Hepatocyte (in vitro differentiated cells): ENCODE data around the gene PEDS1. TPM values are rescaled to one million over a fixed set of nuclear protein-coding genes. Genes with fewer than 3 reads are reported as not detected.

Experiments used
- DNase-seq: peaks from one replicate; pipeline ENCODE4 v3.0.0-alpha.2; 2016; ENCODE audit warnings: low spot score
- H2AFZ ChIP-seq: fragments of 200-600 bp; sonication (generic); 2 replicates; pipeline ENCODE4 v1.6.0; 2016; ENCODE audit warnings: antibody characterized with exemption, mild to moderate bottlenecking
- H3K27ac ChIP-seq: fragments of 200-600 bp; sonication (generic); 2 replicates; pipeline ENCODE4 v1.5.1; 2016; ENCODE audit warnings: mild to moderate bottlenecking
- H3K27me3 ChIP-seq: fragments of 200-600 bp; sonication (generic); 2 replicates; pipeline ENCODE4 v1.6.1; 2016
- H3K36me3 ChIP-seq: fragments of 200-600 bp; sonication (generic); replicated peaks from 2 replicates; pipeline ENCODE4 v1.5.1; 2016; ENCODE audit warnings: low read depth; ENCODE audit not compliant: insufficient read depth
- H3K4me1 ChIP-seq: fragments of 200-600 bp; sonication (generic); 2 replicates; pipeline ENCODE4 v1.5.1; 2016; ENCODE audit warnings: mild to moderate bottlenecking, moderate library complexity; ENCODE audit not compliant: insufficient read depth
- H3K4me2 ChIP-seq: fragments of 200-600 bp; sonication (generic); 2 replicates; pipeline ENCODE4 v1.6.0; 2016
- H3K4me3 ChIP-seq: fragments of 200-600 bp; sonication (generic); 2 replicates; pipeline ENCODE4 v1.5.1; 2016; ENCODE audit warnings: mild to moderate bottlenecking
- H3K79me2 ChIP-seq: fragments of 200-600 bp; sonication (generic); 2 replicates; pipeline ENCODE4 v1.6.0; 2017; ENCODE audit warnings: mild to moderate bottlenecking
- H3K9me2 ChIP-seq: fragments of 200-600 bp; sonication (generic); replicated peaks from 2 replicates; pipeline ENCODE4 v1.6.0; 2017; ENCODE audit warnings: mild to moderate bottlenecking; ENCODE audit not compliant: insufficient read depth
- H3K9me3 ChIP-seq: fragments of 200-600 bp; sonication (generic); 2 replicates; pipeline ENCODE4 v1.5.1; 2016; ENCODE audit warnings: low read depth, mild to moderate bottlenecking
- H4K20me1 ChIP-seq: fragments of 200-600 bp; sonication (generic); 2 replicates; pipeline ENCODE4 v1.6.0; 2016; ENCODE audit warnings: mild to moderate bottlenecking; ENCODE audit not compliant: insufficient read depth, poor library complexity, severe bottlenecking
- CTCF ChIP-seq: fragments of 200-600 bp; sonication (generic); IDR thresholded peaks from 2 replicates; pipeline ENCODE4 v1.5.1; 2016; ENCODE audit warnings: antibody characterized with exemption, mild to moderate bottlenecking; ENCODE audit not compliant: poor library complexity
- EZH2 ChIP-seq: fragments of 200-600 bp; sonication (generic); IDR thresholded peaks from 2 replicates; pipeline ENCODE4 v1.6.1; 2016; ENCODE audit warnings: antibody characterized with exemption, mild to moderate bottlenecking, borderline replicate concordance
- EZH2phosphoT487 ChIP-seq: fragments of 200-600 bp; sonication (generic); IDR thresholded peaks from one replicate; pipeline ENCODE4 v1.6.1; 2018; ENCODE audit warnings: antibody characterized with exemption, mild to moderate bottlenecking, low read depth, moderate library complexity; ENCODE audit not compliant: unreplicated experiment, severe bottlenecking
- WGBS: methylation state at CpG from one replicate; pipeline ENCODE4 v1.1.6; 2016; ENCODE audit warnings: low lambda C conversion rate; ENCODE audit errors: missing lambda C conversion rate; 5-methylcytosine and 5-hydroxymethylcytosine counted together
- polyA plus RNA-seq: library from polyadenylated mRNA; unstranded; fragments of >200 nt; fragmentation: Nextera tagmentation; extraction: Ambion mirVana; gene quantifications from 2 replicates; pipeline ENCODE4 v1.2.1, GENCODE V29; 2016
- total RNA-seq: library from RNA; depleted of rRNA; stranded (reverse); fragments of >200 nt; gene quantifications from 2 replicates; pipeline ENCODE4 v1.2.3, GENCODE V29; 2014

The PEDS1 gene
- total and polyA plus RNA-seq, 2 experiments from 2014 or later = 24.5 to 46.2 TPM

GRCh38 chr20:50199703-50200102, 46.2 kb upstream of the PEDS1 start:
- Histone ChIP-seq H3K9me3 (no peaks in the 10 kb centered on the region), H2AFZ (no peak overlapping the region), H4K20me1 (peaks cover 8% of the 10 kb centered on the region), H3K4me3 (no peak overlapping the region), H3K27me3 (no peaks in the 10 kb centered on the region), H3K4me2 (no peak overlapping the region), H3K4me1 (peaks cover 2% of the 10 kb centered on the region), H3K36me3 (no peaks in the 10 kb centered on the region), H3K27ac (no peak overlapping the region), H3K79me2 (peaks cover 6% of the 10 kb centered on the region), H3K9me2 (no peaks in the 10 kb centered on the region)
- no peak for DNase-seq
- WGBS = 84% methylated on average over 4 of the region's 4 CpGs
- TF ChIP-seq EZH2phosphoT487 (no peak), EZH2 (no peak), CTCF (no peak)

- no peak for TF ChIP-seq EZH2phosphoT487
- TF ChIP-seq CTCF = no peak
- Histone ChIP-seq H3K4me3 (no peak overlapping the region), H3K4me2 (no peak overlapping the region), H3K27ac (no peak overlapping the region), H3K27me3 (no peaks in the 10 kb centered on the region), H3K9me3 (no peaks in the 10 kb centered on the region), H3K9me2 (no peaks in the 10 kb centered on the region), H3K36me3 (no peaks in the 10 kb centered on the region), H3K79me2 (peaks cover 16% of the 10 kb centered on the region), H4K20me1 (peaks cover 17% of the 10 kb centered on the region), H3K4me1 (peaks cover 12% of the 10 kb centered on the region), H2AFZ (no peak overlapping the region)
- WGBS = 80% methylated on average over 1 of the region's 1 CpG
- DNase-seq = no peak
These were observed 45.2 kb upstream of the PEDS1 start for GRCh38 chr20:50198716-50199115.

GRCh38 chr20:50198180-50198666, 44.7 kb upstream of the PEDS1 start:
- no peak overlapping the region for H3K27ac ChIP-seq
- WGBS = 90% methylated on average over 10 of the region's 11 CpGs

More at GRCh38 chr20:50198180-50198666, 44.7 kb upstream of the PEDS1 start:
- Histone ChIP-seq H4K20me1 (peaks cover 22% of the 10 kb centered on the region), H3K9me2 (no peaks in the 10 kb centered on the region), H3K4me3 (no peak overlapping the region), H3K4me2 (no peak overlapping the region), H2AFZ (no peak overlapping the region), H3K4me1 (peaks cover 17% of the 10 kb centered on the region), H3K79me2 (peaks cover 21% of the 10 kb centered on the region), H3K9me3 (no peaks in the 10 kb centered on the region), H3K27me3 (no peaks in the 10 kb centered on the region), H3K36me3 (no peaks in the 10 kb centered on the region)
- DNase-seq = no peak
- no peak for TF ChIP-seq EZH2phosphoT487
- no peak for TF ChIP-seq EZH2
- no peak for TF ChIP-seq CTCF
